Thymus (tissue), 11 donors: ENCODE results near the gene MGAT1. TPM values are rescaled to one million over a fixed set of nuclear protein-coding genes. Genes with fewer than 3 reads are reported as not detected.
"Not testable (repeated sequence)": the region's sequence is repeated elsewhere in the genome, so short reads cannot be mapped to it uniquely, and the experiment has no call there.

Source experiments
- DNase-seq, 9 donors: peaks; one replicate each; pipeline ENCODE4 v3.0.0-alpha.2; 2013; ENCODE audit warnings: low spot score in 9 of 9, low read depth in 6 of 9, missing footprints in 1 of 9
- H3K27ac ChIP-seq, 2 donors: one replicate each; pipeline ENCODE4 v1.5.1; 2013; ENCODE audit warnings: control low read depth in 1 of 2, low read depth in 1 of 2, low read length in 1 of 2, mild to moderate bottlenecking in 1 of 2, moderate library complexity in 1 of 2
- H3K27me3 ChIP-seq, 2 donors: one replicate each; pipeline ENCODE4 v1.5.1; 2013; ENCODE audit warnings: low read length in 1 of 2; ENCODE audit not compliant: control insufficient read depth in 2 of 2, insufficient read depth in 1 of 2
- H3K36me3 ChIP-seq, 2 donors: one replicate each; pipeline ENCODE4 v1.5.1; 2013; ENCODE audit warnings: low read length in 1 of 2, mild to moderate bottlenecking in 1 of 2, moderate library complexity in 1 of 2; ENCODE audit not compliant: control insufficient read depth in 2 of 2, insufficient read depth in 2 of 2
- H3K4me1 ChIP-seq, 2 donors: one replicate each; pipeline ENCODE4 v1.5.1; 2013; ENCODE audit warnings: low read length in 2 of 2; ENCODE audit not compliant: control insufficient read depth in 2 of 2, insufficient read depth in 2 of 2
- H3K4me3 ChIP-seq, 2 donors: one replicate each; pipeline ENCODE4 v1.5.1; 2013; ENCODE audit warnings: low read length in 2 of 2, control low read depth in 1 of 2, mild to moderate bottlenecking in 1 of 2
- H3K9me3 ChIP-seq, 2 donors: one replicate each; pipeline ENCODE4 v1.5.1; 2013; ENCODE audit warnings: low read length in 1 of 2, mild to moderate bottlenecking in 1 of 2; ENCODE audit not compliant: control insufficient read depth in 2 of 2, insufficient read depth in 1 of 2
- WGBS: extraction: QIAGEN DNeasy Blood & Tissue Kit; methylation state at CpG from one replicate; pipeline ENCODE4 v1.1.7; 2013; 5-methylcytosine and 5-hydroxymethylcytosine counted together
- polyA plus RNA-seq: library from polyadenylated mRNA; stranded (reverse); fragments of 200-250 nt; gene quantifications from one replicate; pipeline ENCODE4 v1.2.3, GENCODE V29; 2013
- total RNA-seq: library from RNA; stranded (reverse); fragments of 120-200 nt; gene quantifications from one replicate; pipeline ENCODE4 v1.2.4, GENCODE V29; 2013
- donor health status: healthy.

Gene MGAT1
- total and polyA plus RNA-seq, 2 donors: 53.4 to 129 TPM

- no peak overlapping the region for H3K4me3 ChIP-seq
- WGBS: 74% methylated on average over 5 of the region's 5 CpGs
- H3K27me3 ChIP-seq: no peaks in the 10 kb centered on the region
- H3K9me3 ChIP-seq: no peaks in the 10 kb centered on the region
- H3K27ac ChIP-seq: peak overlapping the region in 1 of 2 donors; percentile 81
- DNase-seq: no peak
- peaks cover 6 to 21% of the 10 kb centered on the region in 2 donors for H3K4me1 ChIP-seq
- peaks cover 26 to 29% of the 10 kb centered on the region in 2 donors for H3K36me3 ChIP-seq
These were observed 16.8 kb downstream of the MGAT1 start for GRCh38 chr5:180785794-180786221.

GRCh38 chr5:180785121-180785781 lies 17.4 kb downstream of the MGAT1 start:
- H3K4me3 ChIP-seq: no peak overlapping the region
- no peak for DNase-seq
- no peaks in the 10 kb centered on the region for H3K9me3 ChIP-seq
- peak overlapping the region; percentile 35 to 81 for H3K27ac ChIP-seq
- H3K36me3 ChIP-seq: peaks cover 20 to 24% of the 10 kb centered on the region in 2 donors
- WGBS: 92% methylated on average over 15 of the region's 15 CpGs
- H3K27me3 ChIP-seq: no peaks in the 10 kb centered on the region
- peaks cover 6 to 21% of the 10 kb centered on the region in 2 donors for H3K4me1 ChIP-seq

DNA sequence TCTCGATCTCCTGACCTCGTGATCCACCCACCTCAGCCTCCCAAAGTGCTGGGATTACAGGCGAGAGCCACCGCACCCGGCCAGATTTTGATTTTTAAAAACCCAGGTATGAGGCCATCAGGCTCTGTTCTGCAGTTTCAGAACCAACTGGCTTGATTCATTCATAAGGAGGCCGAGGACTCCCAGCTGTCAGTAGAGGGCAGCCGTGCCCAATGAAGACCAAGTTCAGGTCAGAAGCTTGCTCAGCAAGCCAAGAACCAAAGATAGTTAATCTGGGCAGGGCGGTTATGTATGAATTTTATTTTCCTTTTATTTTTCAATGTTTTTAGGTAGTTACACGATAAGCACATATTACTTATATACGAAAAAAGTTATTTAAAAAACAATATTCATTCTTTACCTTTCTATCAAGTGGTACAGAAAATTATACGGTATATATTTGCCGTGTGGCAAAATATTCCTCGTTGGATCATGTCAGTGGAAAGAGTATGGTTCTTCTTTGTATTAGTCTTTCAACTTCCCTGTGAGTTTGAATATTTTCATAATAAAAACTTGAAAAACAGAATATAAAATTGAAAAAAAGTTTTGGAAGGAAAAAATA lies 18.0 kb downstream of the MGAT1 start:
- Histone ChIP-seq H3K9me3 (no peaks in the 10 kb centered on the region), H3K4me1 (peaks cover 6 to 21% of the 10 kb centered on the region in 2 donors), H3K27ac (no peak overlapping the region), H3K4me3 (no peak overlapping the region), H3K27me3 (no peaks in the 10 kb centered on the region), H3K36me3 (peaks cover 14 to 17% of the 10 kb centered on the region in 2 donors)
- 61% methylated on average over 13 of the region's 13 CpGs for WGBS
- peak in 4 of 9 donors; percentile 57 to 83 (median 70) for DNase-seq

DNA sequence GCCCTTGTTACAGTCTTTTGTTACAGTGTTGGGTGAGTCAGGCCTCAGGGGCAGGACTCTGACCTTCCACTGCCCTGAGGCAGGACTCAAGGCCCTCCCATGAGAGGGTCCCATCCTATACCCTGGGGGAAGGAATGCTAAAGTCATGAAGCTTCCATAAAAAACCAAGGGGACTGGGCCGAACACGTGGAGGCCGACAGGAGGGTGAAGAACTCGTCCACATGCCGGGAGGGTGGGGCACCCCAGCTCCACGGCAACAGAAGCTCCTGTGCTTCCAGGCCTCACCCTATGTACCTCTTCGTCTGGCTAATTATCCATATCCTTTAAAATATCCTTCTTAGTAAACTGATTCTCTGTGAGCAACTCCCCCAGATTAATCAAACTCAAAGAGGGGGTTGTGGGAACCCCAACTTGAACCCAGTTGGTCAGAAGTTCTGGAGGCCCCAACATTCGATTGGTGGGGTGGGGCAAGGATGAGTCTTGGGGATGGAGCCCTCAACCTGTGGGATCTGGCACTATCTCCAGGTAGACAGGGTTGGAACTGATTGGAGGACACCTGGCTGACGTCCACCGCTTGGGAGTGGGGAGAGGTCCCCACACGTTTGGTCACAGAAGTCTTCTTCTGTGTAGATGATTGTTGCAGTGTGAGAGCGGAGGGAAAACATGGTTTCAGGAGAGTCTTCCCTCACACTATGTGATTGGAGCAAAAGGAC lies 19.1 kb downstream of the MGAT1 start:
- 95% methylated on average over 12 of the region's 12 CpGs for WGBS
- H3K4me1 ChIP-seq: peaks cover 6 to 21% of the 10 kb centered on the region in 2 donors
- no peak for DNase-seq

GRCh38 chr5:180782748-180783147 lies 19.9 kb downstream of the MGAT1 start:
- 53% methylated on average over 2 of the region's 2 CpGs for WGBS
- H3K36me3 ChIP-seq: peaks cover 4 to 11% of the 10 kb centered on the region in 2 donors

More for the DNA sequence above, 19.1 kb downstream of the MGAT1 start:
- Histone ChIP-seq H3K36me3 (peaks cover 6 to 16% of the 10 kb centered on the region in 2 donors), H3K27me3 (no peaks in the 10 kb centered on the region), H3K9me3 (no peaks in the 10 kb centered on the region), H3K27ac (no peak overlapping the region), H3K4me3 (no peak overlapping the region)

DNA sequence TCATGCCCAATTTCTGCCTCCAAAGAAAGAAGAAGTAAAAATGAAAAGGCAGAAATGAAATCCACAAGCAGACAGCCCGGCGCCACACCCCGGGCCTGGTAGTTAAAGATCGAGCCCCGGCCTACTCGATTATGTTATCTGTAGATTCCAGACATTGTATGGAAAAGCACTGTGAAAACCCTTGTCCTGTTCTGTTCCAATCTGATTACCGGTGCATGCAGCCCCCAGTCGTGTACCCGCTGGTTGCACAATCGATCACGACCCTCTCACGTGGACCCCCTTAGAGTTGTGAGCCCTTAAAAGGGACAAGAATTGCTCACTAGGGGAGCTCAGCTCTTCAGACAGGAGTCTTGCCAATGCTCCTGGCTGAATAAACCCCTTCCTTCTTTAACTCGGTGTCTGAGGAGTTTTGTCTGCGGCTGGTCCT lies 20.7 kb downstream of the MGAT1 start:
- not testable (repeated sequence) for H3K9me3 ChIP-seq, H3K36me3 ChIP-seq, H3K27ac ChIP-seq, H3K4me3 ChIP-seq, DNase-seq, H3K27me3 ChIP-seq
- WGBS: 88% methylated on average over 14 of the region's 14 CpGs
- H3K4me1 ChIP-seq: peaks cover 6 to 19% of the 10 kb centered on the region in 2 donors

More at GRCh38 chr5:180782748-180783147, 19.9 kb downstream of the MGAT1 start:
- H3K9me3 ChIP-seq: no peaks in the 10 kb centered on the region
- H3K4me3 ChIP-seq: no peak overlapping the region
- H3K4me1 ChIP-seq: peaks cover 6 to 21% of the 10 kb centered on the region in 2 donors
- no peaks in the 10 kb centered on the region for H3K27me3 ChIP-seq
- no peak overlapping the region for H3K27ac ChIP-seq
- DNase-seq: no peak

GRCh38 chr5:180779985-180780610 lies 22.5 kb downstream of the MGAT1 start:
- Histone ChIP-seq H3K36me3 (no peaks in the 10 kb centered on the region), H3K4me1 (peaks cover under 1 to 6% of the 10 kb centered on the region in 2 donors), H3K9me3 (no peaks in the 10 kb centered on the region), H3K27ac (no peak overlapping the region), H3K4me3 (no peak overlapping the region), H3K27me3 (peaks cover 0 to 6% of the 10 kb centered on the region in 2 donors)
- no peak for DNase-seq
- 92% methylated on average over 10 of the region's 10 CpGs for WGBS

- no peaks in the 10 kb centered on the region for H3K4me1 ChIP-seq
- peaks cover 0 to 6% of the 10 kb centered on the region in 2 donors for H3K27me3 ChIP-seq
- WGBS: 98% methylated on average over 1 of the region's 1 CpG
- H3K36me3 ChIP-seq: no peaks in the 10 kb centered on the region
- no peak for DNase-seq
- no peaks in the 10 kb centered on the region for H3K9me3 ChIP-seq
- no peak overlapping the region for H3K27ac ChIP-seq
- H3K4me3 ChIP-seq: no peak overlapping the region
These were observed 25.1 kb downstream of the MGAT1 start for GRCh38 chr5:180777475-180777874.
